B cell (primary cell): Measurements from ENCODE around the gene INTS12. TPM values are rescaled to one million over a fixed set of nuclear protein-coding genes. Genes with fewer than 3 reads are reported as not detected.

Source experiments
- ATAC-seq: fragments of 200-7000 bp; cut with Tn5 transposase; one replicate; pipeline ENCODE4 v1.10.0; 2021; ENCODE audit warnings: low read depth, mild to moderate bottlenecking, moderate number of reproducible peaks, moderate library complexity
- CTCF ChIA-PET: fragments of 350-600 bp; sonication (Branson Sonifier 250); formaldehyde crosslinking; loops from one replicate; lab custom pipeline; 2021; ENCODE audit warnings: antibody characterized with exemption, inconsistent platforms; lab: Charles Lee
- POLR2A ChIA-PET: fragments of 350-600 bp; sonication (Branson Sonifier 250); formaldehyde crosslinking; loops from one replicate; lab custom pipeline; 2021; ENCODE audit warnings: antibody characterized with exemption; lab: Charles Lee
- DNase-seq: peaks from one replicate; pipeline ENCODE4 v3.0.0; 2013
- H2AFZ ChIP-seq: 2 replicates; pipeline ENCODE4 v1.6.1; 2012; ENCODE audit warnings: mild to moderate bottlenecking, low read depth, low read length; ENCODE audit not compliant: insufficient read depth, poor library complexity, severe bottlenecking
- H3K27ac ChIP-seq, 2 donors: 1 replicate in 1 of 2; 2 replicates in 1 of 2; pipeline ENCODE4 v1.5.1; 2012 to 2013; ENCODE audit warnings: low read length in 2 of 2, mild to moderate bottlenecking in 2 of 2, moderate library complexity in 1 of 2
- H3K27me3 ChIP-seq, 4 experiments: fragments of 200-600 bp in 1 of 4; sonication (generic) in 1 of 4; replicated peaks in 1 of 4; 1 replicate in 2 of 4; 2 replicates in 2 of 4; pipeline versions ENCODE4 v1.6.1 to v1.7.0; 2013 to 2016; ENCODE audit warnings: low read length in 3 of 4, mild to moderate bottlenecking in 2 of 4, mixed read lengths in 1 of 4, moderate library complexity in 1 of 4; ENCODE audit not compliant: insufficient read depth in 4 of 4, control insufficient read depth in 3 of 4; ENCODE audit errors: control extremely low read depth in 1 of 4
- H3K36me3 ChIP-seq, 2 experiments: replicated peaks in 1 of 2; 1 replicate in 1 of 2; 2 replicates in 1 of 2; pipeline versions ENCODE4 v1.6.1 to v1.7.1; 2013; ENCODE audit warnings: low read length in 1 of 2; ENCODE audit not compliant: insufficient read depth in 2 of 2, control insufficient read depth in 1 of 2; ENCODE audit errors: control extremely low read depth in 1 of 2, extremely low read depth in 1 of 2
- H3K4me1 ChIP-seq, 2 donors: fragments of 200-600 bp in 1 of 2; sonication (generic) in 1 of 2; 1 replicate in 1 of 2; 2 replicates in 1 of 2; pipeline versions ENCODE4 v1.5.1 to v1.6.1; 2013 to 2017; ENCODE audit warnings: low read length in 2 of 2; ENCODE audit not compliant: control insufficient read depth in 2 of 2, insufficient read depth in 2 of 2
- H3K4me2 ChIP-seq: replicated peaks from 2 replicates; pipeline ENCODE3; 2012; ENCODE audit warnings: mild to moderate bottlenecking, low read depth, low read length; ENCODE audit not compliant: poor library complexity, severe bottlenecking
- H3K4me3 ChIP-seq, 5 experiments: fragments of 200-600 bp in 1 of 5; sonication (generic) in 1 of 5; 1 replicate in 3 of 5; 2 replicates in 2 of 5; pipeline versions ENCODE4 v1.5.1 to v1.7.0; 2011 to 2016; ENCODE audit warnings: low read length in 4 of 5, mild to moderate bottlenecking in 4 of 5, low read depth in 2 of 5, control low read depth in 1 of 5, moderate library complexity in 1 of 5; ENCODE audit not compliant: insufficient read depth in 1 of 5; ENCODE audit errors: control extremely low read depth in 1 of 5, extremely low read depth in 1 of 5
- H3K79me2 ChIP-seq: fragments of 200-600 bp; sonication (generic); one replicate; pipeline ENCODE4 v1.6.0; 2016; ENCODE audit warnings: low read length; ENCODE audit not compliant: control insufficient read depth, insufficient read depth
- H3K9ac ChIP-seq: fragments of 200-600 bp; sonication (generic); 2 replicates; pipeline ENCODE4 v1.6.1; 2017; ENCODE audit warnings: mild to moderate bottlenecking, low read length, moderate library complexity
- H3K9me3 ChIP-seq, 3 donors: one replicate each; pipeline versions ENCODE4 v1.6.1 to v1.7.1; 2013; ENCODE audit warnings: low read length in 2 of 3; ENCODE audit not compliant: control insufficient read depth in 2 of 3, insufficient read depth in 1 of 3; ENCODE audit errors: control extremely low read depth in 1 of 3
- H4K20me1 ChIP-seq: 2 replicates; pipeline ENCODE4 v1.6.0; 2012; ENCODE audit warnings: mild to moderate bottlenecking, low read length; ENCODE audit not compliant: insufficient read depth, control insufficient read depth, poor library complexity, severe bottlenecking
- H3K27ac Mint-ChIP-seq: one replicate; pipeline ENCODE4 v1.8.0; 2021; ENCODE audit warnings: mixed read lengths
- H3K27me3 Mint-ChIP-seq: one replicate; pipeline ENCODE4 v1.8.0; 2021; ENCODE audit warnings: mixed read lengths
- H3K4me1 Mint-ChIP-seq: one replicate; pipeline ENCODE4 v1.8.0; 2021; ENCODE audit warnings: mixed read lengths
- H3K4me3 Mint-ChIP-seq: one replicate; pipeline ENCODE4 v1.8.0; 2021; ENCODE audit warnings: mixed read lengths
- H3K9me3 Mint-ChIP-seq: one replicate; pipeline ENCODE4 v1.8.0; 2022; ENCODE audit warnings: mixed read lengths; ENCODE audit not compliant: insufficient read depth
- EZH2 ChIP-seq: IDR thresholded peaks from 2 replicates; pipeline ENCODE4 v1.6.1; 2012; ENCODE audit warnings: borderline replicate concordance, low read depth, mild to moderate bottlenecking, moderate library complexity, low read length; ENCODE audit not compliant: insufficient read depth, poor library complexity, severe bottlenecking
- WGBS: methylation state at CpG from one replicate; pipeline ENCODE4 v1.1.5; 2013; ENCODE audit warnings: missing lambda C conversion rate; ENCODE audit not compliant: insufficient coverage; 5-methylcytosine and 5-hydroxymethylcytosine counted together
- intact Hi-C: fragments of 100-400 bp; cut with micrococcal nuclease; formaldehyde crosslinking; loops from one replicate; pipeline ENCODE4 v1.10.0; 2022
- polyA plus RNA-seq: library from polyadenylated mRNA; depleted of rRNA; stranded (reverse); fragments of >200 nt; gene quantifications from 2 replicates; pipeline ENCODE4 v1.2.3, GENCODE V29; 2012
- total RNA-seq, 2 donors: library from RNA; stranded (reverse); fragments of 120-200 nt in 1 of 2; gene quantifications; 1 replicate in 1 of 2; 2 replicates in 1 of 2; pipeline versions ENCODE4 v1.2.3 to v1.2.4, GENCODE V29; 2013 to 2022
- TF ChIP-seq, protein P1 (sequence below): fragments of 200-600 bp; IDR thresholded peaks from one replicate; pipeline ENCODE4 v1.8.0; 2022; ENCODE audit warnings: antibody characterized with exemption, mild to moderate bottlenecking

Gene INTS12
- total and polyA plus RNA-seq, 2 donors (not counting 1 experiment from before 2014, with no cell fraction given) = 19.1 to 21.6 TPM

DNA sequence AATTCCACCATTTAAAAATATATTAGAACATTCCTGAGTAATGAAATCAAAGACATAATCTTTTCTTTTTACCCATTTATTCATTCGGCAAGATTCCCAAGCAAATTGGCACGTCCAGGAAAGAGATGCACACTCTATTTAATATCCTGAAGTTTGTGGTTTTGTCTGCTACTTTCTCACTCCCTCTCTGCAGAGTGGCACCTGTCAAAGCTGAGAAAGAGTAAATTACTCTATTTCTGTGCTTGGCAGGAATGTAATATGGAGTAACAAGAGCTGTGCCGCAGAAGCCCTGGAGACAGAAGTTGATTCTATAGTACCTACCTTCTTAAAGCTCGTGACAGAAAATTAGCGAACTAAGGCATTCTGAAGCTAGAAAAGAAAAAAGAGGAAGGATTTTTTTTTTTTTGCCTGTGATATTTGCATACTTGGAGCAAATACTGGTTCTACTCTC is 5.6 kb upstream of the INTS12 start:
- Histone ChIP-seq H3K27ac (peak overlapping the region; percentile 22 to 60), H3K4me2 (peak overlapping the region; percentile 86), H3K4me3 (peak overlapping the region; percentile 21 to 81 (median 50)), H2AFZ (peak overlapping the region; percentile 72), H4K20me1 (no peaks in the 10 kb centered on the region), H3K79me2 (peaks cover 25% of the 10 kb centered on the region), H3K27me3 (no peaks in the 10 kb centered on the region), H3K4me1 (peaks cover 16 to 18% of the 10 kb centered on the region in 2 donors), H3K36me3 (no peaks in the 10 kb centered on the region), H3K9ac (peak overlapping the region; percentile 67), H3K9me3 (no peaks in the 10 kb centered on the region)
- Mint-ChIP-seq H3K4me1 (peaks cover 27% of the 10 kb centered on the region), H3K27me3 (no peaks in the 10 kb centered on the region), H3K4me3 (peak overlapping the region; percentile 93), H3K27ac (peak overlapping the region; percentile 87), H3K9me3 (no peaks in the 10 kb centered on the region)
- ChIA-PET CTCF (interaction anchor here (0.6 to 3.1 kb wide), 6 partner anchors 8 to 245 kb away, joined by 3 to 39 read pairs (median 5); partner anchors contain the start of gene PPA2), POLR2A (no interaction called here)
- intact Hi-C loops = loop anchor here (2.0 kb wide), 1 partner anchor 783 kb away; no protein-coding TSS in a partner anchor
- ATAC-seq = peak; percentile 92
- DNase-seq = peak; percentile 70
- TF ChIP-seq EZH2 = no peak
- TF ChIP-seq, protein P1, sequence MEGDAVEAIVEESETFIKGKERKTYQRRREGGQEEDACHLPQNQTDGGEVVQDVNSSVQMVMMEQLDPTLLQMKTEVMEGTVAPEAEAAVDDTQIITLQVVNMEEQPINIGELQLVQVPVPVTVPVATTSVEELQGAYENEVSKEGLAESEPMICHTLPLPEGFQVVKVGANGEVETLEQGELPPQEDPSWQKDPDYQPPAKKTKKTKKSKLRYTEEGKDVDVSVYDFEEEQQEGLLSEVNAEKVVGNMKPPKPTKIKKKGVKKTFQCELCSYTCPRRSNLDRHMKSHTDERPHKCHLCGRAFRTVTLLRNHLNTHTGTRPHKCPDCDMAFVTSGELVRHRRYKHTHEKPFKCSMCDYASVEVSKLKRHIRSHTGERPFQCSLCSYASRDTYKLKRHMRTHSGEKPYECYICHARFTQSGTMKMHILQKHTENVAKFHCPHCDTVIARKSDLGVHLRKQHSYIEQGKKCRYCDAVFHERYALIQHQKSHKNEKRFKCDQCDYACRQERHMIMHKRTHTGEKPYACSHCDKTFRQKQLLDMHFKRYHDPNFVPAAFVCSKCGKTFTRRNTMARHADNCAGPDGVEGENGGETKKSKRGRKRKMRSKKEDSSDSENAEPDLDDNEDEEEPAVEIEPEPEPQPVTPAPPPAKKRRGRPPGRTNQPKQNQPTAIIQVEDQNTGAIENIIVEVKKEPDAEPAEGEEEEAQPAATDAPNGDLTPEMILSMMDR = no peak
- no CpG with 5 or more reads among the region's 5 CpGs for WGBS

GRCh38 chr4:105712766-105713165 is 4.3 kb upstream of the INTS12 start:
- 92% methylated on average over 2 of the region's 2 CpGs for WGBS
- Histone ChIP-seq H3K79me2 (peaks cover 38% of the 10 kb centered on the region), H3K4me3 (no peak overlapping the region), H3K4me1 (peaks cover 19 to 21% of the 10 kb centered on the region in 2 donors), H2AFZ (no peak overlapping the region), H3K4me2 (no peak overlapping the region), H3K36me3 (no peaks in the 10 kb centered on the region), H3K9ac (no peak overlapping the region), H3K27me3 (no peaks in the 10 kb centered on the region), H3K27ac (no peak overlapping the region), H4K20me1 (no peaks in the 10 kb centered on the region), H3K9me3 (no peaks in the 10 kb centered on the region)
- DNase-seq = no peak
- H3K4me1 Mint-ChIP-seq = peaks cover 33% of the 10 kb centered on the region
- POLR2A ChIA-PET = no interaction called here
- H3K9me3 Mint-ChIP-seq = no peaks in the 10 kb centered on the region
- H3K27me3 Mint-ChIP-seq = no peaks in the 10 kb centered on the region
- intact Hi-C loops = no loop called here
- CTCF ChIA-PET = interaction anchor here (1.0 kb wide), 1 partner anchor 239 kb away, joined by 3 read pairs; the partner anchor contains the start of gene PPA2
- peak overlapping the region; percentile 23 for H3K27ac Mint-ChIP-seq
- TF ChIP-seq, protein P1 = no peak
- no peak for ATAC-seq
- no peak overlapping the region for H3K4me3 Mint-ChIP-seq
